ENCODE measurements around the gene HOXB7. TPM values are rescaled to one million over a fixed set of nuclear protein-coding genes. Genes with fewer than 3 reads are reported as not detected.

The HOXB7 gene
- polyA plus RNA-seq, 4 donors, result 6.0 to 53.3 (median 39.3) TPM

GRCh38 chr17:48586355-48587258 is 24.2 kb downstream of the HOXB7 start:
- DNase-seq (ENCODE audit: low read depth in 4 of 4, low spot score in 3 of 4), result no peak

DNA sequence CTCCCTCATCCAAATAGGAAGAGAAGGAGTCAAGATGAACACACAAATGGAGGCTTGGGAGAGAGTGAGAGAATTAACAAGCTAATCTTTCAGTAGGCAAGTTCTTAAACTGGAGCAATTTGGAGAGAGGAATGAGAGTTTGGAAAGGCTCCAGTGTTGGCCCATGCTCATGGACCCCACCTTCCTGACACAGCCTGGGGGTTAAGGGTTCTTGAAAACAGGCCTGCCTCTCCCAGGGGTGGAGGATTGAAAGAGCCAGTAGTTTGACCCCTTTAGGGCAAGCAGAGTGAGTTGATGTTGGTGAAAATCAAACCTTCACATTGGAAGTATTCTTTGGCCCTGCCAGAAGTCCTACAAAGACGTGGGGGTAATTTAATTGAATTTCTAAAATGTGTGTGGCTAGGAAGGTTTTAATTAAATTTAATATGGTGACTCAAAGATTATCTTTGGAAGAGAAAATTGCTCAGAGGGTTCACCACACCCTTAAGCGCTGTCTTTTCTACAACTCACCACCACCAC is 26.5 kb downstream of the HOXB7 start:
- no peak for DNase-seq (ENCODE audit: low read depth in 4 of 4, low spot score in 3 of 4)

DNA sequence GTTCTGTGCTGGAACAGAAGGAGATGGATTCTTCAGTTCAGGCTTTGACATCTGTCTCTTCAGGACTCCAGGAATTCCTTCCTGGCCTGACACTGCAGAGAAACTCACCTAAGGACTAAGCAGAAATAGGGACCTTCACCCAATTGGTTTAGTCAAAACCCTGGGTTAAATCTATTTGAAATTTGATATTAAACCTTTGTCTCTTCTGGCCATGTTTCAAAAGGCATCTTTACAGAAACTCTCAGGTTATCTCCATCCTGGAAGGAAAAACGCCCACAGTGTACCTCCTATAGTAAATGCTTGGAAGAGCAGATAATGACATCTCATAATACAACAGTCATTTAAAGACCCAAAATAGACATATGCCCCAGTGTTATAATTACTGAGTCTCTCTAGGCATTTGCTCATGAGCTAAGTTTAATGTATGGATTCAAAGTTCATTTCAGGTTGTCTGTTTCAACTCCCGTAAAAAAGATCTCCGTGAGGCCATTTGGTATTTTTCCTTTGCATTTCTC is 27.1 kb downstream of the HOXB7 start:
- no peak for DNase-seq (ENCODE audit: low read depth in 4 of 4, low spot score in 3 of 4)

- no peak for DNase-seq (ENCODE audit: low read depth in 4 of 4, low spot score in 3 of 4)
These were observed 28.1 kb downstream of the HOXB7 start for GRCh38 chr17:48582750-48583069.

- no peak for DNase-seq (ENCODE audit: low read depth in 4 of 4, low spot score in 3 of 4)
These were observed 30.9 kb downstream of the HOXB7 start for GRCh38 chr17:48579760-48580554.

DNA sequence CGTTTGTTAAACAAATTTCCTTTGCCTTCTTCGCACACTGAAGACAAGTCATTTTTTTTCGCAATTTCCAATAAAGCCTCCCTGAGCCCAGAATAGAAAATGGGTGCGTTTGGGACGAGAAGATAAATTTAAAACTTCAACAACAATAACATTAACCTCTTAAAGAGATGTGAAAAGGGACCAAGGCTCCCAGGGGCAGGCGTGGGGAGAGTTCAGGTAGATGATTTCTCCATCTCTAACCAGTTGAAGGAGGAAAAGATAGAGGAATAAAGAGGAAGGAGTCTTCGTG is 31.4 kb downstream of the HOXB7 start:
- DNase-seq (ENCODE audit: low read depth in 4 of 4, low spot score in 3 of 4), result no peak

DNA sequence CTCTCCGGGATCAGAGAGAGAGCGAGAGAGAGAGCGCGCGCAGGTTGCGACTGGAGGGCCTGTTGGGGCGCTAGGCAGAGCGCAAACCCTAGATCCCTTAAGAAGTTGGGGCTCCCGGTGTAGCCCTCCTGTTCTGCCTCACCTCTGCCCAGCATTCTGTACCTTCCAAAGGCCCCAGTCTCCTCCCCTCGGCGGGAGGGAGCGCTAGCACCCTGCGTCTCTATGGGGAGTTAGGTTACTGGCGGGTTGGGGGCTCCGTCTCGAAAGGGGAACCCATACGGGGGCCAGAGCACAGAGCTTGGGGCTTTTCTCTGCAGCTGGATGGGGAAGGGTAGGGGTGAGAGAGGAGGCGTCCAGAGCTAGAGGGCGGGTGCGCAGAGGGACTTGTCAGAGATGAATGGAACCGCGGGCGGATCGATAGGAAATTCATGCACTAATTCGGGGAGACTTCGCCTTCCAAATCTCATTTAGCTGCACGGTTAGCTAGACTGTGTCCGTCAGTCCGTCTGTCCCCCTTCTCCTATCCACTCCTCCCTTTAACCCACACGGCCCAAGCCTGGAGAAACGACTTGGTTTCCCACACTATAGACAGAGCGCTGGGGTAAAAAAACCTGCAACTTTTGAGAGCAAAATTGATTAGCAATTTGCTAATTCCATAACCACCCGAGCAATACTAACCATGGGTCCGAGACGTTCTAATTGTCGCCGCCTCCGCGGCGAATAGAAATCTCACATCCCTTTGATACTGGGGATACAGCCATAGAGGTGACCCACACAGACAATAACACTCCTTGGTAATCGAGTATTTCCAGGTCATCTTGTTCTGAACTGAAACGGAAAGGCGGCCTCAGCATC is 32.0 kb downstream of the HOXB7 start:
- no peak for DNase-seq (ENCODE audit: low read depth in 4 of 4, low spot score in 3 of 4)

DNA sequence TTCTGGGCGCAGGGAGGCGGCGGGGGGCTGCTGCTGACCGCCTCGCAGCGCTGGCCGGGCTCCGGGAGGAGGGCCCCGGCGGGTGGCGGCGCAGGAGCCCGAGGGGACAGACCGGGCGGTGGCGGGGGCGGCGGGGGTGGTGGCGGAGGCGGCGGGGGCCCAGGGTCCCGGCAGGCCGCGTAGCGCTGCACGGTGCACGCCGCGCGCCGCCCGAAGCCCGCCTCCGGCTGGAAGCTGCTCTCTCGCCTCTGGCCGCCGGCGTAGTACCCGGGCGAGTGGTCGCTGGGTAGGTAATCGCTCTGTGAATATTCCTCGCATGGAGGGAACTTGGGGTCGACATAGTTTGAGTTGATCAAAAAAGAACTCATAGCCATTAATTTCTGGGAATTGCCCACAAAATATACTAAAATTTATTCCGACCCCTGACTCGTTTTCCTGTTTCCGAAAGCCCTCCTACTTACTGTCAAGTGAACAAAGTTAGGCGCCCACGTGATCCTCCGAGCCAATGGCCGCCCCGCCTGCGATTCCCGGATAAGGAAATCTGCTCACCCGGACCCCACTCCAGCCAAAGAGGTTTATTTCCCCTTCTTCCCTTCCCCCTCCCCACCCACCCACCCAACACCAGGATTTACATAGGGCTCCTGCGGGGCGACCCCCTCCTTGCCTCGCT is 32.7 kb downstream of the HOXB7 start, which contains the start of gene HOXB4:
TSS of gene HOXB4 (minus strand) at position 405 of the 670 bp plus-strand sequence. CDS start at position 374, 31 bp downstream.
- DNase-seq (ENCODE audit: low read depth in 4 of 4, low spot score in 3 of 4), result no peak

DNA sequence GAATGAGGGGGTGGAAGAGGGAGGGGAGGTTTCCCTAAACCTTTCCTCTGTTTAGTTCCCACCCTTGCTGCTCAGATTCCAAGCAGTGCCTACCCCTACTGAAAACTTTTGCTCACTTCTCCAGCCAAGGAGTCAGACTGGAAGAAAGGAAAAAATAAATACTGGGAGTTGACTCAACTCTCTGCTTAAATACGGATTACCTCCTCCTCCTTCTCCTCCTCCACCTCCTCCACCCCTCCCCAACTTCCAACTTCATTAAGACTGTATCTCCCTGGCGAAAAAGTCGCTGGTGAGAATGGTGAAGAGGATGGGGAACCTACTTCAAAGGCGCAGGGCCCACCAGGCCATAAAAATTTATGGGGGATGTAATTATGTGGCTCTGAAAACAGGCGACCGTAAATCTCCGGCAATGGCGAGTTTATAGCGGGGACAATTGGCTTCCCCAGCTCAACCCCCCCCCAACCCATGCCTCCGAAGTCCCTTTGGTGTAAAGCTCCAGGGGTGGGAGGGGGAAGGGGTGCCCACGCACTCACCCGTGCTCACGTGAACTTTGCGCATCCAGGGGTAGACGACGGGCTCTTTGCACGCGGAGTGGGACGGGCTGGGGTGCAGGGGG is 33.4 kb downstream of the HOXB7 start:
- DNase-seq (ENCODE audit: low read depth in 4 of 4, low spot score in 3 of 4), result peak in 2 of 4 donors; percentile 85 to 94

DNA sequence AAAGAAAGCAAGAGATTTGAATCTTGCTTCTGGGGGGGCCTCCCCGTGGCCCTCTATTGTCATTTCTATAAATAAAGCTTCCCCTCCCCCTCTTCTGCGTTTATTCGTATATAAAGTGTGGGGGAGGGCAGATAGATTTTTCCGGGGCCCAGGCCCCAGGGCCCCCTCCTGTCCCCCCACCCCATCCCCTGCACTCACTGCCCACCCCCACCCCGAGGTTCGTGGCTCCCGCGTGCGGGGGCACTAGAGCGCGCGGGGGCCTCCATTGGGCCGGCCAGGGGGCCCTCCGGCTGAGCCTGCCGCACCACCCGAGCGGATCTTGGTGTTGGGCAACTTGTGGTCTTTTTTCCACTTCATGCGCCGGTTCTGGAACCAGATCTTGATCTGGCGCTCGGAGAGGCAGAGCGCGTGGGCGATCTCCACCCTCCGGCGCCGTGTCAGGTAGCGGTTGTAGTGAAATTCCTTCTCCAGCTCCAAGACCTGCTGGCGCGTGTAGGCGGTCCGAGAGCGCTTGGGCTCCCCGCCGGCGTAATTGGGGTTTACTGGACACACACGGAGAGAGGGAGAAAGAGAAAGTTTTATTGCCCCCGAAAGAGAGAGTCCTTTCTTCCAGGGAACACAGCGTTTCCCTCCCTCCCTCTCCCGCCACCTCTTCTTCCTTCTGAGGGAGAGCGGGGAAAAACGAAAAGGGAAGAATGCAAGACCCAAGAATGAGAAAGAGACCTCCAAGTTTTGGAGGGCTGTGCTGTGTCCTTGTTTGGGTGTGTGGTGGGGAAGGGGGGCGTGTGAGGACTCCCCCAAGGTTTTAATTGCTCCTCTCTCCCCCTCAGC is 34.1 kb downstream of the HOXB7 start:
- DNase-seq (ENCODE audit: low read depth in 4 of 4, low spot score in 3 of 4), result no peak

- no peak for DNase-seq (ENCODE audit: low read depth in 4 of 4, low spot score in 3 of 4)
These were observed 34.9 kb downstream of the HOXB7 start for GRCh38 chr17:48575673-48576478.

- DNase-seq (ENCODE audit: low read depth in 4 of 4, low spot score in 3 of 4), result no peak
These were observed 35.7 kb downstream of the HOXB7 start for GRCh38 chr17:48575066-48575582.

DNA sequence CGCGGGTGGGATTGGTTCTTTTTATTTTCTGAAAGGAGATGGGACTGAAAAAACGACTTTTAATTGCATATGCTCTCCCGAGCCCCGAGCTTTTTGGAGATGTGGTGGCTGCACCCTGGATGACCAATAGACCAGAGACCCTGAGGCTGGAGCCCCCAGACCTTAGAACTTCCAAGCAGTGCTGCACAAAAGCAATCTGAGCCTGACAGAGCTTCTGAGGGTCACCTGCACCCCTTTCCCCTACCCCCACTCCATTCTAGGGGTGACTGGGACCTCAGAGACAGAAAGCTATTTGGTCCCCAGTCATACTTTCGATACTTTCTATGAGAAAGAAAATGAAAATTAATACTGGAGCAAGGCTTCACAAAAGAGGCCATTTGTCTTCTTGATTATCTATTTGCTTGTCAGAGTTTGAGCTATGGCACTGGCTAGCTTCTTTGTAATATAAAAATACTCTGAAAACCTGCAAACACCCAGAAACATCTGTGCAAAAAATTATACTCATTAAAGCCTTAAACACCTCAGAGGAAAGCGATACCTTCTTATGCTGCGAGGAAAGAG is 36.2 kb downstream of the HOXB7 start:
- no peak for DNase-seq (ENCODE audit: low read depth in 4 of 4, low spot score in 3 of 4)

DNA sequence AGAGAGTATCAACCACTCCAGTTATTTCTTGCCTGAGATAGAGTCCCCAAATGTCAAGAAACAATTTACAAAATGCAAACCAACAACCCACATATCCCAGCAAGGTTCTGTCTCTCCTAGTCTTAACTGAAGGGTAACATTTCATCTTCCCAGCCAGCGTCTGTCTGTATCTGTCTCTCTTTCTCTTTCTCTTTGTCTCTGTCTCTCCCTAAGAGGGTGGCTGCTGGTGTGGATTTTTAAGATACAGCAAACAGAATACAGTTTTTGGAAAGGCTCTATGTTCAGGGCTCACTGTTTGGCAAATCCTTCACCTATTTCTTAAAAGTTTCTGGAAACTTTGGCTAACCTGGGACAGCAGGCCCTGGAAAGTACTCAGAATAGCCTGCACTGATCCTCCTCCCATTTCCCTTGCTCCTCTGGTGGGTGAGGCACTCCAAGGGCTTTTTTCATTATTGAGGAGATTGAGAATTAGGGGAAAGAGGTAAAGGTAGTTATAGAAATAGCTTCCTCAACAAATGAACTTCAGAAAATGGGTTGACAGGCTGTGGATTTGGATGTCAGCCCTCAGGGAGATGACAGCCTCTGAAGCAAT is 38.9 kb downstream of the HOXB7 start:
- DNase-seq (ENCODE audit: low read depth in 4 of 4, low spot score in 3 of 4), result no peak

DNA sequence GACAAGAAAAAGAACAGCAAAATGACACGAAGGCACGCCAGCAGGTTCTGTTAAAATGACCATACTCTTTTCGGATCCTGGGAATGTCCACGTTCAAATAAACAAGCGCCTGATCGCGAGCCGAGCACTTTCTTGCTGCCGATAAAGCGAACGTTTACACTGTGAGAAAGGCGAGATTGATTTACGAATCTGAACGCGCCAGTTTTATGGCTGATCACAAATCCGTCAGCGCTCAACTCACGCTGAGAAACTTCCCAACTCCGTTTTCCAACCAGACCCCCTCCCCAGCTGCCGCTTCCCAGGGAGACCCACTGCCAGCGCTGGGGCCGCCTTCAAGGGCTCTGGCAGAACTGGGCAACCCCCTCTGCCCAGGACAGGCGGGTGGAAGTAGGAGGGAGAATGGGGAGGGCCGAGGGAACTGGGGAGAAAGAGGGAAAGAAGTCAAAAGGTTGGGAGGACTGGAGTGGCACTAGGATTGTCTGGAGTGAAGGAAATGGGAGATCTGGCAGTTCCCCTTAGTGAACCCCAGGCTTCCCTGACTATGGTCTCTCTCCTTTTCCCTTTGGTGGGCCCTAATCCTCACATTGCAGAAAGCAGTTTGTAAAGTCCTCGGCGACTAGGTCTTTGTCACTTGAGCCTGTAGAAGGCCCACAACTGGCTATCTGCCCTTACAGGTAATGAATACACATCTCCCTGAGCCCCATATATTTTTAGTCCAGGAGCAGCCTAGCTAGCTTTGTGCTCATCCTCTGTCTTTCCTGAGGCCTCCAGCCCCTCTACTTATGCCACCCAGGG is 39.6 kb downstream of the HOXB7 start:
- DNase-seq (ENCODE audit: low read depth in 4 of 4, low spot score in 3 of 4), result no peak
